OCI-LY7 (cell line): Measurements from ENCODE around the gene FKBP6. TPM values are rescaled to one million over a fixed set of nuclear protein-coding genes. Genes with fewer than 3 reads are reported as not detected.
"Not testable (repeated sequence)": the region's sequence is repeated elsewhere in the genome, so short reads cannot be mapped to it uniquely, and the experiment has no call there.

Source experiments
- BruUV-seq: library from RNA; stranded (reverse); fragments of 400-500 nt; replicated peaks from 2 replicates; lab custom pipeline; 2021; lab: Mats Ljungman, UMichigan
- CTCF ChIA-PET: fragments of 300-600 bp; sonication (Branson Sonifier 250); formaldehyde crosslinking; loops from one replicate; lab custom pipeline; 2022; ENCODE audit warnings: antibody characterized with exemption; ENCODE audit not compliant: unreplicated experiment; lab: Charles Lee
- POLR2A ChIA-PET: fragments of 300-600 bp; sonication (Branson Sonifier 250); formaldehyde crosslinking; loops from one replicate; lab custom pipeline; 2022; ENCODE audit warnings: antibody characterized with exemption; lab: Charles Lee
- DNase-seq: peaks from one replicate; pipeline ENCODE4 v3.0.0-alpha.2; 2015; ENCODE audit warnings: low spot score
- H2AFZ ChIP-seq: fragments of 200-600 bp; sonication (generic), shearing (Covaris generic); 2 replicates; pipeline ENCODE4 v1.6.1; 2014; ENCODE audit warnings: mild to moderate bottlenecking, antibody characterized with exemption, low read length, moderate library complexity
- H3K27ac ChIP-seq: fragments of 200-600 bp; sonication (generic); 2 replicates; pipeline ENCODE4 v1.5.1; 2014; ENCODE audit warnings: mixed run types, low read depth, mild to moderate bottlenecking, moderate library complexity, low read length, inconsistent platforms; ENCODE audit not compliant: poor library complexity, severe bottlenecking
- H3K36me3 ChIP-seq: fragments of 200-600 bp; sonication (generic); 2 replicates; pipeline ENCODE4 v1.6.1; 2014; ENCODE audit warnings: mild to moderate bottlenecking, antibody characterized with exemption, low read length, moderate library complexity, mixed read lengths; ENCODE audit not compliant: insufficient read depth
- H3K4me1 ChIP-seq: fragments of 200-600 bp; sonication (generic); 2 replicates; pipeline ENCODE4 v1.5.1; 2014; ENCODE audit warnings: mild to moderate bottlenecking, low read length; ENCODE audit not compliant: insufficient read depth, poor library complexity, severe bottlenecking
- H3K4me2 ChIP-seq: fragments of 200-600 bp; sonication (generic); 2 replicates; pipeline ENCODE4 v1.6.1; 2014; ENCODE audit warnings: mild to moderate bottlenecking, low read length
- H3K4me3 ChIP-seq: fragments of 200-600 bp; sonication (generic); 2 replicates; pipeline ENCODE4 v1.5.1; 2014; ENCODE audit warnings: mild to moderate bottlenecking, low read depth, low read length; ENCODE audit not compliant: poor library complexity, severe bottlenecking
- H3K79me2 ChIP-seq: fragments of 200-600 bp; sonication (generic); 2 replicates; pipeline ENCODE4 v1.6.1; 2016; ENCODE audit warnings: low read depth, mild to moderate bottlenecking, low read length, moderate library complexity, mixed read lengths; ENCODE audit not compliant: insufficient read depth
- H3K9me2 ChIP-seq: fragments of 200-600 bp; sonication (generic); 2 replicates; pipeline ENCODE4 v1.6.1; 2016; ENCODE audit warnings: mild to moderate bottlenecking, low read length, mixed read lengths; ENCODE audit not compliant: insufficient read depth
- H3K9me3 ChIP-seq: fragments of 200-600 bp; sonication (generic); 2 replicates; pipeline ENCODE4 v1.6.1; 2014; ENCODE audit warnings: mild to moderate bottlenecking, mixed run types, low read length, mixed read lengths
- H4K20me1 ChIP-seq: fragments of 200-600 bp; sonication (generic); 2 replicates; pipeline ENCODE4 v1.6.1; 2014; ENCODE audit warnings: mild to moderate bottlenecking, antibody characterized with exemption, low read length, moderate library complexity, mixed read lengths; ENCODE audit not compliant: insufficient read depth
- EZH2phosphoT487 ChIP-seq: fragments of 200-600 bp; sonication (generic); IDR thresholded peaks from 2 replicates; pipeline ENCODE4 v1.6.1; 2018; ENCODE audit warnings: low read depth, borderline replicate concordance, mild to moderate bottlenecking, mixed run types, antibody characterized with exemption, low read length, moderate library complexity, mixed read lengths
- intact Hi-C: fragments of 100-400 bp; cut with micrococcal nuclease; formaldehyde crosslinking; loops from one replicate; pipeline ENCODE4 v1.10.0; 2022; ENCODE audit not compliant: unreplicated experiment
- total RNA-seq, 2 experiments: library from RNA; depleted of rRNA in 1 of 2; stranded (reverse); fragments of >200 nt in 1 of 2; shearing (Covaris generic) in 1 of 2; gene quantifications; 2 replicates each; pipeline ENCODE4 v1.2.3, GENCODE V29; 2014 to 2022
- TF ChIP-seq, protein P1 (sequence below): fragments of 200-600 bp; sonication (generic); conservative IDR thresholded peaks from 2 replicates; pipeline ENCODE4 v1.5.1; 2014; ENCODE audit warnings: mild to moderate bottlenecking, antibody characterized with exemption, low read length, moderate library complexity, mixed read lengths

The FKBP6 gene
- total RNA-seq, 2 experiments from 2014 or later = not detected

DNA sequence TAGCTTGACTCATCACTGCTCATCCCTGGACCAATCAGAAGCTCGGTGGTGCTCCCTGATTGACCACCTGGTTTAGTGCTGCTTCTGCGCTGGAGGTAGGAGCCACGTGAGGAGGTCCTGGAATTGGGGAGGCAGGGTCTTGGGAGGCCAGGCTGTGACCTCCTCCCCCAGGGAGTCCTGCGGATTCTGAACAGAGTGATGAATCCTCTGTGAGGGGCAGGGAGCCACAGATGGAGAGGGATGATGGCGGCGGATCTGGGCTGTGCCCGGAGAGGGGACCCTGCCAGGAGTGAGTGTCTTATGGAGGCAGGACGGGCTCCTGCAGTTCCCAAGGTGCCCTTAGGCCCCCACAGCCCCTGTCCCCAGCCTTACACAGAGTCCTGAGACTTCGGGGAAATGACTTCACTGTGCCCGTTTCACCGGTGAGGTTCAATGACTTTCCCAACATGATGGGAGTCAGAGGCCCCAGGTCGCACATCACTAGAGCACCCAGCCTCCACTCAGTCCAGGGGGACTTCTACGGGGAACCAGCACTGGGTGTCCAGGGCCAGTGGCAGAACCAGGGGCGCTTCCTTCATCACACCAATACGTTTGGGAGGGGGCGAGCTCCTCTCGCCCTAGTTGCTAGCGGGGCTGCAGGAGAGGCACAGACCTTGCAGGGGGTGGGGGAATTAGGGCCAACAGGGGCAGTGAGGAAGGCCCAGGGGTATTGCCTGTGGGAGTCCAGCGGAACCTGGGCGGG lies 48.9 kb downstream of the FKBP6 start:
- Histone ChIP-seq H3K9me3 (no peaks in the 10 kb centered on the region), H3K79me2 (no peaks in the 10 kb centered on the region), H4K20me1 (no peaks in the 10 kb centered on the region), H3K36me3 (no peaks in the 10 kb centered on the region), H3K9me2 (no peaks in the 10 kb centered on the region), H3K4me3 (no peak overlapping the region), H3K27ac (no peak overlapping the region), H3K4me1 (no peaks in the 10 kb centered on the region), H3K4me2 (no peak overlapping the region), H2AFZ (no peak overlapping the region)
- no peak for DNase-seq
- ChIA-PET POLR2A (no interaction called here), CTCF (no interaction called here)
- no TSS peak for BruUV-seq
- TF ChIP-seq, protein P1, sequence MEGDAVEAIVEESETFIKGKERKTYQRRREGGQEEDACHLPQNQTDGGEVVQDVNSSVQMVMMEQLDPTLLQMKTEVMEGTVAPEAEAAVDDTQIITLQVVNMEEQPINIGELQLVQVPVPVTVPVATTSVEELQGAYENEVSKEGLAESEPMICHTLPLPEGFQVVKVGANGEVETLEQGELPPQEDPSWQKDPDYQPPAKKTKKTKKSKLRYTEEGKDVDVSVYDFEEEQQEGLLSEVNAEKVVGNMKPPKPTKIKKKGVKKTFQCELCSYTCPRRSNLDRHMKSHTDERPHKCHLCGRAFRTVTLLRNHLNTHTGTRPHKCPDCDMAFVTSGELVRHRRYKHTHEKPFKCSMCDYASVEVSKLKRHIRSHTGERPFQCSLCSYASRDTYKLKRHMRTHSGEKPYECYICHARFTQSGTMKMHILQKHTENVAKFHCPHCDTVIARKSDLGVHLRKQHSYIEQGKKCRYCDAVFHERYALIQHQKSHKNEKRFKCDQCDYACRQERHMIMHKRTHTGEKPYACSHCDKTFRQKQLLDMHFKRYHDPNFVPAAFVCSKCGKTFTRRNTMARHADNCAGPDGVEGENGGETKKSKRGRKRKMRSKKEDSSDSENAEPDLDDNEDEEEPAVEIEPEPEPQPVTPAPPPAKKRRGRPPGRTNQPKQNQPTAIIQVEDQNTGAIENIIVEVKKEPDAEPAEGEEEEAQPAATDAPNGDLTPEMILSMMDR = no peak
- no peak for TF ChIP-seq EZH2phosphoT487
- intact Hi-C loops = no loop called here

GRCh38 chr7:73377413-73378200 lies 49.6 kb downstream of the FKBP6 start:
- H3K4me2 ChIP-seq, H3K4me1 ChIP-seq, H3K36me3 ChIP-seq, H3K9me2 ChIP-seq, H3K79me2 ChIP-seq, H3K4me3 ChIP-seq, BruUV-seq, H3K27ac ChIP-seq, intact Hi-C loops, DNase-seq, POLR2A ChIA-PET, H3K9me3 ChIP-seq, CTCF ChIA-PET, H2AFZ ChIP-seq, H4K20me1 ChIP-seq: not testable (repeated sequence)

DNA sequence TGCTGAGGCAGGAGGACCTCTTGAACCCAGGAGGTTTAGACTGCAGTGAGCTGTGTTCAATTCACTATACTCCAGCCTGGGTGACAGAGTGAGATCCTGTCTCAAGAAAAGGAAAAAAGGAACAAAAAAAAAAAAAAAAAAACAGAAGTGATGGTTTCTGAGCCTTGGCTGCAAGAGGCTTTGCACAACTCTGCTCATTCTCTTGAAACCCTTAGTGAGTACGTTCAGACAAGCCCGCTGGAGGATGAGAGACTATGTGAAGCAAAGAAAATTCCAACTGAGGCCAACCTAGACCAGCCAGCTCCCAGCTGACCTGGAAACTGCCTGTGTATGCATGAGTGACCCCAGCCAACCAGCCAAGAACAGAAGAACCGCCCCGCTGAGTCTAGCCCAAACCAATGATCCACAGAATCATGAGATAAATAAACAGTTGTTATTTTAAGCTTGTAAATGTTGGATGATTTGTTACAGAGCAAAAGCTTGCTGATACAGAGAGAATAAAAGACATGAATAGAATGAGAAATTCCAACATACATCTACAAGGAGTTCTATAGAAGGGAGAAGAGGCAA lies 55.1 kb downstream of the FKBP6 start:
- no peak overlapping the region for H3K27ac ChIP-seq
- no TSS peak for BruUV-seq
- DNase-seq = no peak
- no peaks in the 10 kb centered on the region for H4K20me1 ChIP-seq
- H3K36me3 ChIP-seq = no peaks in the 10 kb centered on the region
- TF ChIP-seq, protein P1 = no peak
- TF ChIP-seq EZH2phosphoT487 = no peak
- ChIA-PET CTCF (no interaction called here), POLR2A (interaction anchor here (0.6 kb wide), 2 partner anchors 592 to 951 kb away, joined by 3 read pairs; no protein-coding TSS in a partner anchor)
- intact Hi-C loops = no loop called here
- no peak overlapping the region for H3K4me3 ChIP-seq
- H3K9me3 ChIP-seq = peaks cover 6% of the 10 kb centered on the region; the same call in 1 of the 2 replicates
- no peak overlapping the region for H2AFZ ChIP-seq
- H3K4me1 ChIP-seq = no peaks in the 10 kb centered on the region
- no peaks in the 10 kb centered on the region for H3K79me2 ChIP-seq
- no peaks in the 10 kb centered on the region for H3K9me2 ChIP-seq
- H3K4me2 ChIP-seq = no peak overlapping the region
